OCI-M2 (cell line): ENCODE measurements around the gene OIP5.
"Not testable (repeated sequence)": the region's sequence is repeated elsewhere in the genome, so short reads cannot be mapped to it uniquely, and the experiment has no call there.

Experiments
- DNase-seq: peaks from one replicate; lab custom pipeline; 2025; ENCODE audit not compliant: unreplicated experiment; lab: John Stamatoyannopoulos, UW

Gene OIP5

GRCh38 chr15:41260924-41261323 lies 71.5 kb downstream of the OIP5 start:
- not testable (repeated sequence) for DNase-seq

- DNase-seq: no peak
These were observed 72.7 kb downstream of the OIP5 start for GRCh38 chr15:41259546-41260189.
